COLO829 (cell line): ENCODE data around the gene MPPED2.

Experiments
- DNase-seq: peaks from one replicate; pipeline ENCODE4 v3.0.0; 2012; ENCODE audit warnings: low spot score

Gene MPPED2

DNA sequence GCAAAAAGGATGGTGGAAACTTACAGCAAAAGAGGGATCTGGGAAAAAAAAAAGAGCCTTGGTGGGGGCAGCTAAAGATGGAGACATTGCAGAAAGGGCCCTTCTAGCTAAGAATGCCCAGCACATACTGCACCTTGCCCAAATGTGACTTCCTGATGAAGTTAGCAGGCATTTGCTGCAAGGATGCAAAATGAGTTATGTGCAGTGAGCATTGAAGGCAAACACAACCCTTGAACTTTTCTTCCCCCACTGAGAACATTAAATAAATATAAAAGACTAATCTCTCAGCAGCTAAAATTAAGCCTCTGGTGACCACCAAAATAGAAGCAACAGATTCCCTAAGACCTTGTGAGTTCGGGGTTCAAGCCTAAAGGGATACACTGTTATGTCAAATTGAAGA, 133.3 kb downstream of the MPPED2 start:
- no peak for DNase-seq

DNA sequence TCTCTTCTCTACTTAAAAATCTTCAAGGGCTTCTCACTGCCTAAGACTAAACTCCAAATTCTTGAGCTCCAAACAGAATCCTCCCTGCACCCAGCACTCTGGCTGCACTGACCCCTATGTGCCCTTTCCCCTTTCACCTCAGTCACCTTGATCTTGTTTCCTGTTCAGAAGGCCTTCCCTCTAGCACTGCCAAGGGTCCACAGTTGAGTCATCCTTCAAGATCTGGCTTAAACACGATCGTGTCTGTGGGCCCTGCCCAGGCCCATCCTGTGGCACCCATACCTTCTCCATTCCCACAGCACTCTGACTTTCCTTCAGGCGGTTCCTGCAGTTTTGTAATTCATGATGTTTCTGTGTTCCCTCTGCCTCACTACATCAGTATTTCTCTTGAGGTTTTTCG, 134.0 kb downstream of the MPPED2 start:
- no peak for DNase-seq

DNA sequence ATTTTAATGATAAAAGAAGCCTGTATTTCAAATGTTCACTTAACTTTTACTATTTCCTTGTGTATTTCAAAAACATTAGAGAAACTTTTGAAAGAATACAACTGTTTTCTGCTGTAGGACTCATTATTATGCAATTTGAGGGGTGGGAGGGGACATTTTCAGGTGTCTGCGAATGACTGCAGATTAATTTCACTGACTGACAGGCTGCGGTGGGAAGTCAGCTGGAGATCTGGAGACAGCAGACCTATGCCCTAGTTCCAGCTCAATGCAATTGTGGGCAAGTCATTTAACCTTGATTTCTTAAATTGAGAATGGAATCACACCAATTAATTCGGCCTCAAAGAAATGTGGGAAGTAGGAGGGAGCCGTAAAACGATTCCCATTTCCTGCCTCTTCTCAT, 134.5 kb downstream of the MPPED2 start:
- DNase-seq: no peak

DNA sequence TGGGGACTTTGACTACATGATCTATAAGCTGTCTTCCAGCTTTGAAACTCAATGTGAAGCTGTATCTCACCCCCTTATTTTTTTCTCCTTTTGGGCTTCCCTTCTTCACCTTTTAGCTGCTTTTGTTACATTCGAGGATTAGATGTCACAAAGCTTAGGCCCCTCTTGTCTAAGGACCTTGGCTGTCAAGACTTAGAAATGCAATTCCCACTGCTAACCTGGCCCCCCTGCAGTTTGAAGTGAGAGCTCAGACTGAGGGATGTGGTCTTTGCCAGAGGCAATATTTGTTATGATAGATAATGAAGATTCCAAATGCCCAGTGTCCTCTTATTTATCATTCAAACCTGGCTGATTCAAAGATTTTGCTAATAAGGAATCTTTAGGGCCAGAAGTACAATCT, 135.0 kb downstream of the MPPED2 start:
- no peak for DNase-seq

DNA sequence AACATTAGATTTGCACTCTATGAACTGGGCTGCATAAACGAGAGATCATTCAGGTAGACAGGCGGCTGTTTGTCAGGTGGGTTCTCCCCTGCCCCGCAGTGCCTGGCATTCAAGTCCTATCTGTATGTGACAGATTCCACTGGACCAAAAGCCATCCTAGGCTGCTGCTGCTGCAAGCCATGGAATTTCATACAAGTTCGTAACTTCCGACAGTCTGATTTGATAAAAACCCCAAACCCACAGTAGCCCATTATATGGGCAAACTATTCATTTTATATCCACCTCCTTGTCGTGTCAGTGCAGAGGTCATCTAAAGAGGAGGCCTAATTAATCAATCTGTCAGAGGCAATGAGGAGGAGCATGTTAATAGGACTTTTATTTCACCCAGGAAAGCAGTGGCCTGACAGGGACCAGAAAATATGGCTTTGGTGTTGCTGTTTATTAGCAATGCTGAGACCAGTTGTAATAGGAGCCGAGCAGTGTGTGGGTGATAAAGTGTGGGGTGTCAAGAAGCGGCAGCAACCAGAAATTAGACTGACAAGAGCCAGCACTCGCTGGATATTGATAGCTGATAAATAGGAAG, 139.0 kb downstream of the MPPED2 start:
- no peak for DNase-seq

DNA sequence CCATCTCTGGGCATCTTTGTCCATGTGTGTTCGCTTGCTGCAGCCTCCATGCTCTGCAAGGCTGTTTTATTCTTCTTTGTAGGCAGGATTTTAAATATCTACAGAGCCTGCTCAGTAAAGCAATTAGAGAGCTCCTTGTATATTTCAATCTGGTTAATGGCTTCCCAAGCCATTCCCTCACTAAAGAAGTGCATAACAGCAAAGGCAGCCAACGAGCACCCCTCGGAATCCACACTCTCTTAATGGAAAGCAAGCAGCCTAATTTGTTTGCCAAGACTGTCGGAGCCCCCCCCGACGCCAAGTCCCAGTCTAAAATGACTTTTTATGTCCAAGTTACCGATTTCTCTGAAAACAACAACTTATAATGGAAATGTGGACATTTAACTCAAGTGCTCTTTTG, 139.6 kb downstream of the MPPED2 start:
- no peak for DNase-seq

DNA sequence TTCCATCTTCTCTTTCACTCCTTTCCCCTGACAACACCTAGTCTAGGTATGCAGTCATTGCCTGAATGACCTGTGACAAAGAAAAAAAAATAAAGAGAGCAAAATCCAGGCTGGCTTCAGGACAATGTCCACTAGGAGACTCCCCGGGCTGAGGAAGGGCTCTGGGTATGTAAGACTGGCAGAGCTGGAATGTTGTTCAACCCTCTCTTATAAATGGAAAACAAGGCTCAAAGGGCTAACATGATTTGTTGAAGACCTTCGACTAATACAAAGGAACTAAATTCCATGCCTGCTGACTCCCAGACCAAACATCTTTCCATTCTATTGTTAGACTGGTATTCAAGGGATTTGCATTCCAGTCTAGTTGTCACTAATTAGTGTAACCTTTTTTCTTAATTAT, 141.1 kb downstream of the MPPED2 start:
- no peak for DNase-seq

DNA sequence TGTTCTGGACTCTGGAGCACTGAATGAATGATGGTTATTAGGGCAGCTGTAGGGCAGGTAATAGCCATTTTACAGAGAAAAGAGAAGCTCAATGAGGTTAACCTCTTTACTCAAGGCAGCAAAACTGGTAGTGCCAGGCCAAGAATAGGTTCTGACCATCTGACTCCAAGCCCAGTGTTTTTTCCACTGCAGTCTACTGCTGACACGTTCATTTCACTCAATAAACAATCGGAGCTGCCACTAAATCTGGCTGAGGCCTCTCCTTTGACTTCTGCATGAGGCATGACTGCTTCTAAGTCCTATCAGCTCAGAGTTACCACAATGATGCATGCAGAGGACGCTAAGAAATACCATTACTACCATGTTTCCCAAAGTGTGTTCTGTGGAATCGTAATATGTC, 145.6 kb downstream of the MPPED2 start:
- DNase-seq: no peak

DNA sequence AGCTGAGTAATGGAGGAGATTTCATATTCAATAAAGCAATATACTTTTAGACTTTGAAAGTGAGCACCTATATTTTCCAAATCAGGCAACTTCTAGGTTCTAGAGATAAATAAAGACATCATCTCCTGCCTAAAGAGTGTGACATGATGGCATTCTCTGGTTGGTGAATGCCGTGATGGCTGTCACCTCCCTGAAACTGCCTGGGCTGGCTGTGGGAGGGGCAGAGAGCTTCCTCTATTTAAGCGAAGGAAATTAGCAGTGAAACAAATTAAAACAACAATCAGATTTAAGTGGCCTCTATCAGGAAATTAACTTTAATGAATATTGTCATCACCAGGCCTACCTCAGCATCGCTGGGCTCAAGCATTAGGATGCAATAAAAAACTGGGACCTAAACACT, 149.4 kb downstream of the MPPED2 start:
- DNase-seq: no peak

DNA sequence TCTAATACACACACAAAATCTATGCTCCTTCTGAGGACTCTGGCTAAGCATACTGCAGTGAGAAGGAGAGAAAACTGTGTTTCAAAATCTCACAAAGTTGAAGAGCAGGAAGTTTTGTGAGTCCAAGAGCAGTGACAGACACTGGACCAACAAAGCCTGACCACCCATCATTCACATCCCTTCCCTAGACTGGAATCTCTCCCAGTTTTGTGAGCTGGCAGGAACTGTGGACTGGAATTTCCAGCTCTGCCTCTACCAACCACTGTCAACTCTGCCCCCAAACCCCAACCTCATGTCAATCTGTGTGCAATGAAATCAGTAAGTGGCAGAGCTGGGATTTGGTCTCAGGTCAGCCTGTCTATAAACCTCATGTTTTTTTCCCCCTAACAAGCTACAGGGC, 150.7 kb downstream of the MPPED2 start:
- no peak for DNase-seq

DNA sequence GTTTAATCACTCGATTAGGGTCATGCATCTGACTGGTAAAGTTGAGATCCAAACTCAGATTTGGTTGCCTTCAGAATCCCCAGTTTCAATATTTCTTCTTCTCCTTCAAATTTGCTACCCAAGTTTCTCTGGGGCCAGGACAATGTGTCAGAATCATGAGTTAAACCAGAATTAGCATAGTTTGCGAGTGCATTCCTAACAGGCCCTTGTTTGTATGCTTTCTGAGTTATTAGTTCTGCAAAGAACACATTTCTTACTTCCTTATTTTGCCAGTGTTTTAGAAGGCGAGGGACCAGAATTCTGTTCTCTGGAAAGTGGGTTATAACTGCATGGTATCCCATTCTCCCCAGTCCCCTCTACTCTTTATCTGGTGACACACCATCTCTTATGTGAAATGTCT, 151.3 kb downstream of the MPPED2 start:
- no peak for DNase-seq

DNA sequence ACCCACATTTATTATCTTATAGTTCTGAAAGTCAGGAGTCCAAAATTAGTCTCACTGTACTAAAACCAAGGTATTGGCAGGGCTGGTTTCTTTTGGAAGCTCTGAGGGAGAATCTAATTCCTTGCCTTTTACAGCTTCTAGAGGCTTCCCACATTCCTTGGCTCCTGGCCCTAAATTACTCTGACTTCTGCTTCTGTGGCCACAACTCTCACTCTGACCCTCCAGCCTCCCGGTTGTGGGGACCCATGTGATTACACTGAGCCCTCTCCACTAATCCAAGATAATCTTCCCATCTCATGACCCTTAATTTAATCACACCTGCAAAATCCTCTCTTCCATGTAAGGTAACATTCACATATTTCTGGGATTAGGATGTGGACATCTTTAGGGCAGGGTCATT, 152.3 kb downstream of the MPPED2 start:
- DNase-seq: no peak

DNA sequence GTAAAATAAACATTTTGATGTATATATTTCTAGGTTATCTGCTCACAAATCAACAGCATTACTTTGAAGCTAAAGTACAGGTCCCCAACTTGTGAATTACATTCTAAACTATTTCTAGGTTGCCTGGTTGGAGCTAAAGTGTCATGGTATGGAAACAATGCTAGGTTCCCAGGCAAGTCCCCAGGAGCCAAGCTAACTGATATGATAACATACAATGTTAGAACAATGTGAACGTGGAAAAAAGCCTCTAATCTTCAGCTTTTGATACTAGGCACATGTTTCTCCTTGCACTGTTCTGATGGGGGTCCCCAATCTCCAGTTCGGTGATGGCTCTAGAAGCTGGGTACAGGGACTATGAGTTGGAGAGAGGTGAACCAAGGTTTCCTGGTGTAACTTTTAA, 153.4 kb downstream of the MPPED2 start:
- no peak for DNase-seq

DNA sequence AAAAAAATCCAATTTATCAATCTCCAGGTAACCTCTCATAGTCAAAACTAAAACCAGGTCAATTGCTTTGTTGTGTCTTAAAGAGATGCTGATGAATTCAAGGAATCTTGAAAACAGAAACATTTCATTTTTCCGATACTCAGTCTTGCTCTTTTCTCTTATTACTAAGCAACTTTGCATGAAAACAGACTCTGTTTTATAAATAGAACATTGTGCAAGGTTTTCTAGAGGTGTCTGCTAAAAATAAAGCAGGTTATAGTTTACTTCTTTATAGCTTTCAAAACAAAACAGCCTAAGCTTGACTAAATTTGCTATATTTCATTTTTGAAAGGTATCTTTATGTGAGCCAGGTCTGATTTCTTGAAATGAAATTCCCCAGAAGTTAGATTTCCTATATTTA, 154.0 kb downstream of the MPPED2 start:
- no peak for DNase-seq

DNA sequence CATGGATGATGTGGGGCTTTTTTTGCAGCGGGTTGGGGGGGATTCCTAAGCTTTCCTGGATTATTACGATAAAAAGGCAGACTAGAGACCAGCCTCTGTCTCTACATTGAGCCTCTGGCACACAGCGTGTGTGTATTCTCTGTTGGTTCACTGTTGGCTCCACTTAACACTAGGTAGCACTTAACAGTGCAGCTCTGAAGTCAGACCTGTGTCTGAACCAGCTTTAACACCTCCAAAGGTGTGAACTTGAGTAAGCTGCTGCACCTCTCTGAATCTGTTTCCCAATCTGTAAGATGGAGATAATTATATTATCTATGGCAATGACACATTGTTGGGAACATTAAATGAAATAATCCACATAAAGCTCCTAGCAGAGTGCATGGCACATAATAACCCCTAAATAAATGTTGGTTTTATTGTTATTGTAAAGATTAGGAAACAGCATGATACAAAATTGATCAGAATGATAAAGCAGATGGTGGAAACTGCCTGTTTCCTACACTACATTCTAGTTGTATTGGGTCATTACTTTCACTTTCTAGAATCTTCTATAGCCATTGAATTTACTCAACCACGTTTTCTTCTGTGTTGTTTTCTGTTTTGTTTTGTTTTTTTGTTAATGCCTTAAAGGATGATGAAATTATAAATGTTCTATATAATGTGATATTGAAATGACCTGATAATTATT, 154.9 kb downstream of the MPPED2 start:
- no peak for DNase-seq

DNA sequence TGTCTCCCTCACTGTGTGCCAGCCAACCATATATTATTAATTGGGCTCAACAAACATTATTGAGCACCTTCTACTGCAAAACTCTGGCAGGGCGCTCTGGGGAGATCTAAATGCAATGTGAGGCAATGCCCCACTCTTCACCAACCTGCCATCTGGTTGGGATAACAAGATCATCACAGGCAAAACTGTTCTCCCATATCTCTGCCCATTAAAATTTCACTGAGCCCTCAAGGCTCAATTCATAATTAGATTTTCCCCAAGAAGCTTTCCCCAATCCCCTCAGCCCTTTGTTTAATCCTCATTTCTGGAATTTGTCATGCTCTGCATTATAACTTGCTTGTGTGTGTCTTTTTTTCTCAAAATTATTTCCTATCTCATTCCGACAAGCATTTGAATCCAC, 156.6 kb downstream of the MPPED2 start:
- no peak for DNase-seq

DNA sequence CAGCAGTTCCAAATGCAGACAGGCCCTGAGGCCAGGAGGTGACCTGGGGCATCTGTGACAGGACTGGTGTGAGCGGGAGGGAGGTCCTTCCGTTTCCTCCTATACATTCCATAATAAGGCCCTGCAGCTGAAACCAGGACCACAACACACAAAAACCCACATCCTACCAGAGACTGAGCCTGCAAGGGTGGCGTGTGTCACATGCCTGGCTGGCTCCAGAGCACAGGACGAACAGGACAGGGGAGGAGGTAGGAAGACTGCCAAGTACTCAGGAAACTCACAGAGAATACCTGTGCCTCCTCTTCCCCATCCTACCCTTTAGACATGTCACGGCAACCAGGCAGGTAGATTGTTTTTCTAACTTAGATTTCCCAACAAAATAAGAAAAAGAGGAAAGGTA, 159.4 kb downstream of the MPPED2 start:
- DNase-seq: no peak

DNA sequence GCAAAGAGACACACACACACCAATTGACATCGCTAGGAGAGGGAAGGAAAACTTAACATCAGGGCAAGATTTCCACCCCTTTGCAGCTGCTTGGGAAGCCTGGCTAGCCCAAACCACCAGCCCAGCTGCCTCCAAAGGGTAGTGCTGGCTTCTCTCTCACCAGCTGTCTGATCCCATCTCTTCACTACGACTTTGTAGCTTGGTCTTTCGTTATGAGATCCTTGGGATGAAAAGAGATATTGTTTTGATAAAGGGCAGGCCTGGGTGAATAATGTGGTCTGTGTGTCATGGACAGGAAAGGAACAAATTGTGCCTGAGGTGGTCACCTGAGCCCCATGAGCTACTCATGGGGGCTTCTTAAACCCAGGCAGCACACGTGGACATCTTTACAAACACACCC, 161.3 kb downstream of the MPPED2 start:
- peak; percentile 79 for DNase-seq

DNA sequence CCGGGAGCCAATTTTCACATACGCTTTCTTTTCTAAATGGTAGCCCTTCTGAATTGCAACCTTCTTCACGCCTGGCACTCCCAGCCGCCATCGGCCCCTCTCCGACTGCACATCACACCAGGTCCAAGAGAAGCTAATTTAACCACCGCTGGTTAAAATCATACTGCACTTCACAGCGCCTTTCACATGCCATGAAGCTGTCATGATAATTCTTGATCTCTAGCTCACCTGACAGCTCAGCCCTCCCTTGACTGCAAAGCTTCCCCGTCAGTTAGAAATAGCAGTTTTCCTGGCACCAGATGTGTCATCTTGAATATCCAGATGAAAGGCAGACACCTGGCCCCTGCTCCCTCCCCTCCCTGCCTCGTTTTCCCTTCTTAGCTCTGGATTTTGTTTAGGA, 161.8 kb downstream of the MPPED2 start:
- DNase-seq: no peak

DNA sequence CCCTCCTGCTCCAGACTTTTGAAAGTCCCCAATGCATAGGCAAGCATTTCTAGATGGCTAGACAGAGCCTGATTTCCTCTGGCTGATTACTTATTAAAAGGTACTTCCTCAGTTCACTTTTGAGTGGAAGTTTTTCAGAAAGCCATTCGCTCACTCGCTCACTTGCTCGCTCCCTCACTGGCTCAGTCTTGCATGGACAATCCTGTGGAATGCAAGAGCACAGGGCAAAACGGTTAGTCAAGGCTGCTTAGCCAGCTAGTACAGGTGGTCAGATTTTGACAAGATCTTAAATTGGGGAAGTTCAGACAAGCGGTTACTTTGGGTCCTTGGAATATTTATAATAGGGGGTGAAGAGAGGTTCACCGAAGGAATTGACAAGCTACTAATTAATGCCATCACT, 162.3 kb downstream of the MPPED2 start:
- no peak for DNase-seq

DNA sequence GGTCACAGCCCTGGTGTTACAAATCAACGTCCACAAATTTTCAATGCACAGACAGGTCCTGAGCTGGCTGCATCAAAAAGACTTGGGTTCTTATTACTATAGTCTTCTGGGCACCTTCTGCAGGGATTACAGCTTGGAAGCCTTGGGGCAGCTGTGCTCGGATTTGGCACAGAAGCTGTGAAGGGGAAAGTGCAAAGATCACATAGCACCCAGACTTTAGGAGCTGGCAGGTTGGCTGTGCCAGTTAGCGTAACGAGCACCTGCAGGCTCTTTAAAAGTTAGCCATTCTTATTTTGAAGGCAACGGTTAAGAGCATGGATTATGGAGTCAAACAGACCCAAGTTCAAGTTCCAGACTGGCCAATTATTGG, 162.9 kb downstream of the MPPED2 start:
- no peak for DNase-seq

DNA sequence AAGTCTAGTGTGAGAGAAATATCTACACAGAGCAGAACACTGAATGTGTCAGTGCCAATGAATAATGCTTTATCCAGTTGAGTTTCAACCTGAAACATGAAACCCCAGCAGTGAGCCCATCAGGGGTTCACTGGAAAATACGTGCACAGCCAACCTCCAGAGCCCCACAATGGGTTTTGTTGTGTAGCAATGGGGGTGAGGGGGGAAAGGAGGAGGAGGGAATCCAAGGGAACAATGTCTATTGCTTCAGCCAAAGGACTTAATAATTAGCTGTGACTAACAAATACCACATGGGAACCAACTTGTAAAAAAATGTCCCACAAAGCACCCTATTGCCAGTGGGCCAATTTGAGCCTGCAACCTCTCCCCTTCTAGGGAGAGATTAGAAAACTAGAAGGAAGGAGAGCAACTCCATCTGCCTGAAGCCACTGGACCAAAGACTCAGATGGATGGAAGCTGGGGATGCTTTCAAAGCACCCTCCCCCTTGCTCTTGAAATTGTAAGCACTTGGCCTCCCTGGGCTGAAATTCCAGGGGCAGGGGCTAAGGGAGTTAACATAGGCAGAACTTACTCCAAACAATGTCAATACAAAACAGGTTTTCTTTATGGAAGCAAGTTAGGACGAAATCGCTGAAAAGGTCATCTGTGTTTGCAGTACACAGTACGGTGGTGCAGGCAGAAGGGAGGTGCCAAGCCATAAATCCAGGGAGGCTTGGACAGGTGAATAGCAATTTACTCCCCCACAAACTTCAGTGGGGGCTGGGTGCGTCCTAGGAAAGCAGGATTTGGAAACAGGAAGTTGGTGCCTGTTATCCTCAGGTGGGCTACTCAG, 163.5 kb downstream of the MPPED2 start:
- DNase-seq: peak; percentile 68

DNA sequence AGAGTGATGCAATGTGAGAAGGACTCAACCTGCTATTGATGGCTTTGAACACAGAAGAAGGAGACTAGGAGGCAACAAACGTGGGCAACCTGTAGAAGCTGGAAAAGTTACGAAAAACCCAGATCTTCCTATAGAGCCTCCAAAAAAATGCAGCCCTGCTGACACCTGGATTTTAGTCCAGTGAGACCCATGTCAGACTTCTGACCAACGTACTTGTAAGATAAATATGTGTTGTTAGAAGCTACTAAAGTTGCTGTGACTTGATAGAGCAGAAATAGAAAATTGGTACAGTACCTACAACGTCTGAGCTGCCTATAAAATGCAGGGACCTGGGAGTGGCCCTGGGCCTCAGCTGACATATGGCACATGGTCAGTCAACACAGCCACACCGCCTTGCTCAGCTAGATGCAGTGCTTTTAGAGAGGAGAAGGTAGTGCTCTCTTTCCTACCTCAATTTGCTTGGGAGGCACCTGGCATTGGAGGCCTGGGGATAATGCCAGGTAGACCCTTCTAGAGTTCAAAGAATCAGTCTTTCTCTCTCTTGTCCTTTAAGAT, 165.8 kb downstream of the MPPED2 start:
- DNase-seq: no peak
